ENCODE data around the gene ZNF829. TPM values are rescaled to one million over a fixed set of nuclear protein-coding genes. Genes with fewer than 3 reads are reported as not detected.

ZNF829 gene
- total RNA-seq, result 1 to 10 TPM; 3.3 to 6.5 (median 4.1) TPM

DNA sequence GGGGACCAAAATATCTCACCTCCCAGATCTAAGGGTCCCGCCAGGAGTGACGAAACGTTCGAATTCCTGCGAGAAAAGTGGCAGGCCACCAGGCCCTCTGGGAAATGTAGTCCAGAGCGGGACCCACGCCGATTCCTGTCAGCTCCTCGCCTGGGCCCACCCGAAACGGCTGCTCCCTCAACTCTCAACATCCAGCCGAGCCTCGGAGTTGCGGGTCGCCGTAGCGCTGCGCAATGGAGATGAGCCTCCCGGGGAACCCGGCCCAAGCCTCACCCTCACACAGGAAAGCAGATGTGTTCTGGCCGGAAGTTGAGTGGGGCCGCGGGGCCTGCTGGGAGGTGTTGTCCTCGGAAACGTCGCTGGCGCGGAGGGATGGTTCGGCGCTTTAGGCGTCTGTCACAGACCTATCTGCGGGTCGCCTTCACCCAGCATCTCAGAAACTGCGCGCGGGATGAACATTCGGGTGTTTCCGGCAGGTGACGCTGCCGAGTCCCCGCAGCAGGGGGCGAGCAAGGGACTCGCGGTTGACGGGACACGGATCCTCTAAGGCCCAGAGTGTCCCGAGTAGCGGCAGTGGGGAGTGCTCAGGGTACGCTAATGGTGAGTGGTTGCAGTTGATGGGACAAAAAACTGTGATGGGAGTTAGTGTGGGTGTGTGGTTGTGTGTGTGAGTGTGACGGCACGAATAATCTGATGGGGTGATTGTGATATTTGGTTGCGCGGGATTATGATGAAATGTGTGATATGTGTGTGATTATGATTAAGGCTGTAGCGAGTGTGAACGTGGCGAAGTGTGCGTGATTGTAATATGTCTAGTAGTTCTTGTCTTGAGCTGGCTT lies at the start of gene ZNF829, which contains the start of gene ZNF568:
Gene ZNF829 (minus strand): TSS at position 300 of the 839 bp plus-strand sequence. CDS start 1,124 bp downstream, outside the sequence.
Gene ZNF568 (plus strand): TSS at position 341 of the 839 bp plus-strand sequence. CDS start 6,439 bp downstream, outside the sequence.
- WGBS, 2 donors, result 0% methylated on average over 49 to 56 of the region's 57 CpGs
- Histone ChIP-seq H3K27ac (peak within 1 kb of the TSS; percentile 90 to 98 (median 95)), H3K4me1 (peaks cover 0 to 22% (median 5%) of the 10 kb centered on the region in 4 donors), H3K9me3 (peaks cover 0 to 43% (median 4%) of the 10 kb centered on the region in 4 donors), H3K27me3 (no peaks in the 10 kb centered on the region), H3K4me3 (peak within 1 kb of the TSS; percentile 68 to 91 (median 72)), H3K36me3 (peaks cover 0 to 73% (median 2%) of the 10 kb centered on the region in 3 donors)
- TF ChIP-seq, protein P1, sequence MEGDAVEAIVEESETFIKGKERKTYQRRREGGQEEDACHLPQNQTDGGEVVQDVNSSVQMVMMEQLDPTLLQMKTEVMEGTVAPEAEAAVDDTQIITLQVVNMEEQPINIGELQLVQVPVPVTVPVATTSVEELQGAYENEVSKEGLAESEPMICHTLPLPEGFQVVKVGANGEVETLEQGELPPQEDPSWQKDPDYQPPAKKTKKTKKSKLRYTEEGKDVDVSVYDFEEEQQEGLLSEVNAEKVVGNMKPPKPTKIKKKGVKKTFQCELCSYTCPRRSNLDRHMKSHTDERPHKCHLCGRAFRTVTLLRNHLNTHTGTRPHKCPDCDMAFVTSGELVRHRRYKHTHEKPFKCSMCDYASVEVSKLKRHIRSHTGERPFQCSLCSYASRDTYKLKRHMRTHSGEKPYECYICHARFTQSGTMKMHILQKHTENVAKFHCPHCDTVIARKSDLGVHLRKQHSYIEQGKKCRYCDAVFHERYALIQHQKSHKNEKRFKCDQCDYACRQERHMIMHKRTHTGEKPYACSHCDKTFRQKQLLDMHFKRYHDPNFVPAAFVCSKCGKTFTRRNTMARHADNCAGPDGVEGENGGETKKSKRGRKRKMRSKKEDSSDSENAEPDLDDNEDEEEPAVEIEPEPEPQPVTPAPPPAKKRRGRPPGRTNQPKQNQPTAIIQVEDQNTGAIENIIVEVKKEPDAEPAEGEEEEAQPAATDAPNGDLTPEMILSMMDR (IDR thresholded peaks at IDR 0.05), result peak; percentile 38 to 65 (median 55)
- TF ChIP-seq POLR2A (IDR thresholded peaks at IDR 0.05), result peak in 1 of 2 donors; percentile 27
- TF ChIP-seq EP300 (IDR thresholded peaks at IDR 0.05), result peak; percentile 79 to 88
- DNase-seq (ENCODE audit: low spot score in 2 of 2), result peak; percentile 71 to 83

DNA sequence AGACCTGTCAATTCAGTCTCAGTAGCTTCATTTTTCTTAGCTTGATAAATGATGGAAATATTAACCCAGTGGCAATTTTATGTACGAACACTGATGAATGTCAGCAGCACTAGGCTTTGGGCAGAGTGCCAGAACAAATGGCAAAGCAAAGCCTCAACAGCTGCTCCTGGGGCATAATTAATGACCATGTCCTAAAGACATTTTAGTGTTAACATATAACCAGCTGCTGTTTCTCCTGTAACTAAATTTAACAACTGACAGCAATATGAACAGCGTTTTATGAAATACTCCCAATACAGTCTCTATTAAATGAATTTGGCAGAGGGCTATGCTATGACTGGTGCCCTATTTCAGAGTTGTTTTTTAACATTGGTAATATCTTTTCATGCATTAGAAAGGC lies 47.2 kb upstream of the ZNF829 start:
- TF ChIP-seq POLR2A (IDR thresholded peaks at IDR 0.05) (no peak), EP300 (IDR thresholded peaks at IDR 0.05) (no peak)
- TF ChIP-seq, protein P1 (IDR thresholded peaks at IDR 0.05), result no peak
- Histone ChIP-seq H3K27ac (no peak overlapping the region), H3K4me3 (no peak overlapping the region), H3K9me3 (peaks cover 0 to 75% (median 23%) of the 10 kb centered on the region in 4 donors), H3K36me3 (peaks cover 0 to 52% (median 0%) of the 10 kb centered on the region in 3 donors), H3K4me1 (no peaks in the 10 kb centered on the region), H3K27me3 (no peaks in the 10 kb centered on the region)
- no peak for DNase-seq (ENCODE audit: low spot score in 2 of 2)
- WGBS, 2 donors, result 40 to 75% methylated on average over 2 of the region's 2 CpGs

DNA sequence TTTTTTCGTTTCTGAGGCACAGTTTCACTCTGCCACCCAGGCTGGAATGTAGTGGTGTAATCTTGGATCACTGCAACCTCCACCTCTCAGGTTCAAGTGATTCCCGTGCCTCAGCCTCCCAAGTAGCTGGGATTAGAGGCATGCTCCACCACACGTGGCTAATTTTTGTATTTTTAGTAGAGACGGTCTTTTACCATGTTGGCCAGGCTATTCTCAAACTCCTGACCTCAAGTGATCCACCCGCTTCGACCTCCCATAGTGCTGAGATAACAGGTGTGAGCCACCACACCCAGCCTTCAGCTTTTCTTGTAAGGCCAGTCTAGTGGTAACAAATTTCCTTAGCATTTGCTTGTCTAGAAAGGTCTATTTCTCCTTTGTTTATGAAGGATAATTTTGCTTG lies 46.3 kb upstream of the ZNF829 start:
- TF ChIP-seq, protein P1 (IDR thresholded peaks at IDR 0.05), result no peak
- TF ChIP-seq EP300 (IDR thresholded peaks at IDR 0.05) (no peak), POLR2A (IDR thresholded peaks at IDR 0.05) (no peak)
- no peak for DNase-seq (ENCODE audit: low spot score in 2 of 2)
- Histone ChIP-seq H3K4me1 (no peaks in the 10 kb centered on the region), H3K9me3 (peaks cover 0 to 85% (median 27%) of the 10 kb centered on the region in 4 donors), H3K4me3 (no peak overlapping the region), H3K36me3 (peaks cover 0 to 55% (median 0%) of the 10 kb centered on the region in 3 donors), H3K27me3 (no peaks in the 10 kb centered on the region), H3K27ac (no peak overlapping the region)
- WGBS, 2 donors, result 88 to 92% methylated on average over 6 of the region's 6 CpGs

DNA sequence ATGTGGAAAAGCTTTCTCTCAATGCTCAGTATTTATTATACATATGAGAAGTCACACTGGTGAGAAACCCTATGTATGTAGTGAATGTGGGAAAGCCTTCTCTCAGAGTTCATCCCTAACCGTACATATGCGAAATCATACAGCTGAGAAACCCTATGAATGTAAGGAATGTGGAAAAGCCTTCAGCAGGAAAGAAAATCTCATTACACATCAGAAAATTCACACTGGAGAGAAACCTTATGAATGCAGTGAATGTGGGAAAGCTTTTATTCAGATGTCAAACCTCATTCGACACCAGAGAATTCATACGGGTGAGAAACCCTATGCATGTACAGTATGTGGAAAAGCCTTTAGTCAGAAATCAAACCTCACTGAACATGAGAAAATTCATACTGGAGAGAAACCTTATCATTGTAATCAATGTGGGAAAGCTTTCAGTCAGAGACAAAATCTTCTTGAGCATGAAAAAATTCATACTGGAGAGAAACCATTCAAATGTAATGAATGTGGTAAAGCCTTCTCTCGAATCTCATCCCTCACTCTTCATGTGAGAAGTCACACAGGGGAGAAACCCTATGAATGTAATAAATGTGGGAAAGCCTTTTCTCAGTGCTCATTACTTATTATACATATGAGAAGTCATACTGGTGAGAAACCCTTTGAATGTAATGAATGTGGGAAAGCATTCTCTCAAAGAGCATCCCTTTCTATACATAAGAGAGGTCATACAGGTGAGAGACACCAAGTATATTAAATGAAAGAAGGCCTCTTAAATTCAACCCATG lies 34.4 kb upstream of the ZNF829 start:
- WGBS, 2 donors, result 95 to 96% methylated on average over 5 of the region's 5 CpGs
- no peak for DNase-seq (ENCODE audit: low spot score in 2 of 2)
- Histone ChIP-seq H3K4me3 (no peak overlapping the region), H3K4me1 (no peaks in the 10 kb centered on the region), H3K27ac (no peak overlapping the region), H3K36me3 (peaks cover 9 to 94% (median 27%) of the 10 kb centered on the region in 3 donors), H3K27me3 (no peaks in the 10 kb centered on the region), H3K9me3 (peaks cover 8 to 100% (median 58%) of the 10 kb centered on the region in 4 donors)
- TF ChIP-seq, protein P1 (IDR thresholded peaks at IDR 0.05), result no peak
- TF ChIP-seq POLR2A (IDR thresholded peaks at IDR 0.05) (no peak), EP300 (IDR thresholded peaks at IDR 0.05) (no peak)

All from tibial nerve (tissue), 4 donors.